HUES64 (cell line): Measurements from ENCODE around the gene ERBB2.

Source experiments
- H3K27ac ChIP-seq: 2 replicates; pipeline ENCODE4 v1.7.0; 2013; ENCODE audit warnings: low read depth, low read length, inconsistent platforms
- H3K27me3 ChIP-seq: 2 replicates; pipeline ENCODE4 v1.6.1; 2013; ENCODE audit warnings: mild to moderate bottlenecking, low read length; ENCODE audit not compliant: insufficient read depth
- H3K36me3 ChIP-seq: 2 replicates; pipeline ENCODE4 v1.6.1; 2013; ENCODE audit warnings: mild to moderate bottlenecking, low read length; ENCODE audit not compliant: insufficient read depth
- H3K4me1 ChIP-seq: 2 replicates; pipeline ENCODE4 v1.6.1; 2013; ENCODE audit warnings: mild to moderate bottlenecking, low read length, moderate library complexity; ENCODE audit not compliant: insufficient read depth
- H3K4me3 ChIP-seq: 2 replicates; pipeline ENCODE4 v1.5.1; 2013; ENCODE audit warnings: mild to moderate bottlenecking, low read length, moderate library complexity
- H3K9ac ChIP-seq: 2 replicates; pipeline ENCODE4 v1.6.1; 2013; ENCODE audit warnings: mild to moderate bottlenecking, low read depth, low read length
- H3K9me3 ChIP-seq: 2 replicates; pipeline ENCODE4 v1.6.1; 2013; ENCODE audit warnings: low read depth, low read length; ENCODE audit not compliant: insufficient read depth
- WGBS: fragments of 150-250, 120-280 bp; methylation state at CpG from one replicate; pipeline ENCODE4 v1.1.7; 2013; ENCODE audit warnings: missing lambda C conversion rate; 5-methylcytosine and 5-hydroxymethylcytosine counted together

The ERBB2 gene

DNA sequence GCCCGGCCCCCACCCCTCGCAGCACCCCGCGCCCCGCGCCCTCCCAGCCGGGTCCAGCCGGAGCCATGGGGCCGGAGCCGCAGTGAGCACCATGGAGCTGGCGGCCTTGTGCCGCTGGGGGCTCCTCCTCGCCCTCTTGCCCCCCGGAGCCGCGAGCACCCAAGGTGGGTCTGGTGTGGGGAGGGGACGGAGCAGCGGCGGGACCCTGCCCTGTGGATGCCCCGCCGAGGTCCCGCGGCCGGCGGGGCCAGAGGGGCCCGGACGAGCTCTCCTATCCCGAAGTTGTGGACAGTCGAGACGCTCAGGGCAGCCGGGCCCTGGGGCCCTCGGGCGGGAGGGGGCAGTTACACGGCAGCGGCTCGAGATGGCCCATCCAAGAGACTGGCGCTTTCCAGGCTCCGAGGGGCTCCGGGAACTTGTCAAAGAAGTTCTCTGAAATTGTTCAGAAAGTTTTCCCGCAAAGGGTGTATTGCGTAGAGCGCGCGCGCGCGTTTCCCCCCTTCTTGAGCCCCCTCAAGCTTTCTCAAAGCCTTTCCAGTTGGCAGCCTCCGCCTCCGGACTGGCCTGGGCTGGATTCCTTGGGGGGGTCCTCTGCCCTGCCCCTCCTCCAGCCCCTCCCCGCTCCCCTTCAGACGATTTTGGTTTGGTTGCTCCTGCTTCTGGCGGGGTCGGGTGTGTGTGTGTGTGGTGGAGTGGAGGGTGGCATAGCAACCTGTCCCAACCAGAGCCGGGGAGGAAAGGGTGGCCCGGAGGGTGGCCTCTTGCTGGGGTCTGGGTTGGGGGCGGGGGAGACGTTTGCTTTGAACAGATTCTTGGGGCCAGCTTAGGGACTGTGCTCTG is 504 bp downstream of the ERBB2 start:
- Histone ChIP-seq H3K4me3 (peak overlapping the region; percentile 85), H3K4me1 (peaks cover 45% of the 10 kb centered on the region), H3K27me3 (no peaks in the 10 kb centered on the region), H3K36me3 (peaks cover 5% of the 10 kb centered on the region), H3K27ac (peak overlapping the region; percentile 84), H3K9ac (peak overlapping the region; percentile 82), H3K9me3 (no peaks in the 10 kb centered on the region)
- under 1% methylated on average over 55 of the region's 57 CpGs for WGBS

DNA sequence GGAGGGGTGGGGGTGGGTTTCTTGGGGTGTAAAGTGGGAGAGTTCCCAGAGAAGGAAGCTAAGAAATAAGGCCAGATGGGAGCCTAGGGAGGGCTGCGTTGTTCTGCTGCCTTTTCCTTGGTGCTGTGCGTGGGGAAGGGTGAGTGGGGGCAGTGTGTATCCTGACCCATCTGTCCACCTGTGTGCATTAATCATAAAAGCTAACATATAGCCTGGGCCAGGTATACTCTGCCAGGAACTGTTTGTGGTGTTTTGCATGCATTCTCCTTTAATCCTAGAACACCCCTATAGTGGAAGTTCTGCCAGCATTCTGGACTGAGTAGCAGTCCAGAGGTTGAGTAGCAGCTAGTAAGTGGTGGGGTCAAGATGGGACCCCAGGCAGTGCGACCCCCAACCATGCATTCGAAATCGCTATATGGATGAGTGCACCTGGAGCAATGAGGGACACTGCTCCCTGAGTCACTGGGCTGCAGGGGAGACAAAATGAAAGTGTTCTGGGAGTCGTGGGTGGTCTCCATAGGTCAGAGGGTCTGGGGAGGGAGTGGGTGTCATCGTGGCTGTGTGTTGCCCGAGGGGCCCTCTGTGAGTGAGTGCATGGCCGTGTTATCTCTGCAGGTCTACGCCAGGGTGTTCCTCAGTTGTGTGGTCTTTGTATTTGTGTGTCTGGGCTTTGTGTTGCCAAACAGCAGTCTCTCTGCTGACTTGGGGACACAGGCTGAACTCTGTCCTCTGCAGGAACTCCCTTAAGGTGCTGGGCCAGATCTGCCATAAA is 1.3 kb downstream of the ERBB2 start:
- H3K27me3 ChIP-seq, result no peaks in the 10 kb centered on the region
- H3K4me1 ChIP-seq, result peaks cover 46% of the 10 kb centered on the region
- WGBS, result 11% methylated on average over 10 of the region's 10 CpGs
- no peaks in the 10 kb centered on the region for H3K9me3 ChIP-seq
- H3K4me3 ChIP-seq, result peak overlapping the region; percentile 85
- no peak overlapping the region; the same call in 1 of the 2 replicates for H3K27ac ChIP-seq
- peaks cover 8% of the 10 kb centered on the region for H3K36me3 ChIP-seq
- peak overlapping the region; percentile 82 for H3K9ac ChIP-seq

DNA sequence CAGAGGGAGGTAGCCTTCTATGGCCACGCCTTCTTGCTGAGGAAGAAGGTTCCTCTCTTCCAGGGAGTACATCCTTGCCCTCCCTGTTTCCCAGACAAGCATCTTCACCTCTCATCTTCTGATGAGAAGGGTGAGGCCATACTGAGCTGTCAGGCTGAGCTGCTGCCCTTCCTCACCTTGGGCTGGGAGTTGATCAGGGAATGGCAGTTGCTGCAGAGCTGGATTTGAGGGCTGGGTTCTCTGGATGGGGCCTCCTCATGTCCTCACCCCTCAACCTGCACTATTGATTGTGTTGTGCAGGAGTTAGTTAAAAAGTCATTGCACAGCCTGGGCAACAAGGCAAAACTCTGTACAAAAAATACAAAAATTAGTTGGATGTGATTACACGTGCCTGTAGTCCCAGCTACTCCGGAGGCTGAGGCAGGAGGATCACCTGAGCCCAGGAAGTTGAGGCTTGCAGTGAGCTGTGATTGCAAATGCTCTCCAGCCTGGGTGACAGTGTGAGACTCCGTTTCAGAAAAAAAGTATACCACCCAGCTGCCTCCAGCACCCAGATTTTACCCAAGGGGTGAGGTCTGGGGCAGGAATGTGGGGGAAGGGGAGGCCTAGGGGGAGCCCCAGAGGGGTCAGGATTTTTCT is 2.0 kb downstream of the ERBB2 start:
- Histone ChIP-seq H3K4me1 (peaks cover 39% of the 10 kb centered on the region), H3K27me3 (no peaks in the 10 kb centered on the region), H3K9ac (peak overlapping the region; percentile 82; the same call in 1 of the 2 replicates), H3K4me3 (peak overlapping the region; percentile 85), H3K36me3 (peaks cover 15% of the 10 kb centered on the region), H3K9me3 (no peaks in the 10 kb centered on the region), H3K27ac (no peak overlapping the region; the same call in 1 of the 2 replicates)
- WGBS, result 77% methylated on average over 4 of the region's 4 CpGs

DNA sequence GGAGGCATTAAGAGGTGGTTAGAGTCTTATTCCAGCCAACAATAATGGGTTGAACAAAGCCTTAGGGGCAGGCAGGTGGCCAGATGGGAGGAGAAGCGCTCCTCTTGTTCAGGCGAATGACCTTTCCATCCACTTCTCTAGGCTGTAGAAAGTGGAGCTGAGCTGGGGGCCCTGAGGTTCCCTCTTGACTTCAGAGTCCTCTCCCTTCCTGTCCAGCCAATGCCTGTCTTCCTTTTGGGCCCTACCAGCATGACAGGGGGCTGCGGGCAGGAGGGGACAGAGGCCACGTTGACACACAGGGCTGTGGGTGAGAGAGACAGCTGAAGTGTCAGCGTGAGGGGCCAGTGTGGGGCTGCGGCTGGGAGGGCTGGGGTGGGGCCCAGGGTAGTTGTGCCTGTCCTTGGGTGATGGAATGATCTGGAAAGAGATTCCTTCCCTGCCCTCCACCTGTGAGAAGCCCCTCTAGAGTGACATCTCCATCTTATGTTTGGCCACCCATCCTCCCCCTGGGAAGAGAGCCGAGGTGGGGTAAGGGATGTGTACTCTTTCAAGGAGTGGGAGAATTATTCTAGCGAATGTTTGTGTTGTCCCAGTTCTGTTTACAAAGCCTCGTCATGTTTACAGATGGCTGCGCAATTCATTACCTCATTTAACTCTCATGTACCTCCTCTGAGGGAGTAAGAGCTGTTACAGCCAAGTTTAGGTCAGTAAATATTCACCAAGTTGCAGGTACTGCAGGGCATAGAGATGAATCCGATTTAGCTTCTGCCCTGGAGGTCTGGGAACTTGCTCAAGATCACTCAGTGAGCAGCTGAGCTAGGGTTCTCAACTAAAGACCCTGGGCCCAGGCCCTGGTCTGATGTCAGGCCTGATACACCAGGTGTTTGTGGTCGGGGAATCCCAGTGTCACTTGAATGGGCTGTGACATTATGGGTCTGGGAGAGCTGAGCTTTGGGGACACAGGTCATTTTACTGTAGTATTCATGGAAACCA is 3.3 kb downstream of the ERBB2 start:
- Histone ChIP-seq H3K36me3 (peaks cover 27% of the 10 kb centered on the region), H3K27me3 (no peaks in the 10 kb centered on the region), H3K27ac (peak overlapping the region; percentile 37; the same call in 1 of the 2 replicates), H3K4me1 (peaks cover 37% of the 10 kb centered on the region), H3K9ac (no peak overlapping the region), H3K4me3 (peak overlapping the region; percentile 85; the same call in 1 of the 2 replicates), H3K9me3 (no peaks in the 10 kb centered on the region)
- WGBS, result 77% methylated on average over 10 of the region's 12 CpGs

DNA sequence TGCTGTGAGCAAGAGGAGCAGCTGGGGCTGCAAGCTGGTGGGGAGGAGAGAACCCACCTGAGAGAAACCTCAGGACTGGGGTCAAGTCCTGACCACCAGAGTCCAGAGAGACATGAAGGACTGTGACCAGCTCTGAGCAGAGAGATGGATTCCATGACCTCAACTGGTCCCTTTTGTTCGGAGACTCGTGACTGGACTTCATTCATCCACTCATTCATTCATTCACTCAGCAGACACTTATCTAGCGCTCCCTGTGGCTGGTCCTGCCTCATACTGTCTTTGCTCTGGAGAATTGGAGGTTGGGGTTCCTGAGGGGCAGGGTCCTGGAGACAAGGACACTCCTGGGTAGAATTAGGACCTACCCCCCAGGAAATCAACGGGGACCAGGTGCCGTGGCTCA is 4.0 kb downstream of the ERBB2 start:
- no peak overlapping the region for H3K4me3 ChIP-seq
- H3K27ac ChIP-seq, result peak overlapping the region; percentile 33; the same call in 1 of the 2 replicates
- WGBS, result 88% methylated on average over 5 of the region's 5 CpGs
- peaks cover 36% of the 10 kb centered on the region for H3K4me1 ChIP-seq
- peaks cover 34% of the 10 kb centered on the region for H3K36me3 ChIP-seq
- no peaks in the 10 kb centered on the region for H3K27me3 ChIP-seq
- H3K9ac ChIP-seq, result no peak overlapping the region
- H3K9me3 ChIP-seq, result no peaks in the 10 kb centered on the region

DNA sequence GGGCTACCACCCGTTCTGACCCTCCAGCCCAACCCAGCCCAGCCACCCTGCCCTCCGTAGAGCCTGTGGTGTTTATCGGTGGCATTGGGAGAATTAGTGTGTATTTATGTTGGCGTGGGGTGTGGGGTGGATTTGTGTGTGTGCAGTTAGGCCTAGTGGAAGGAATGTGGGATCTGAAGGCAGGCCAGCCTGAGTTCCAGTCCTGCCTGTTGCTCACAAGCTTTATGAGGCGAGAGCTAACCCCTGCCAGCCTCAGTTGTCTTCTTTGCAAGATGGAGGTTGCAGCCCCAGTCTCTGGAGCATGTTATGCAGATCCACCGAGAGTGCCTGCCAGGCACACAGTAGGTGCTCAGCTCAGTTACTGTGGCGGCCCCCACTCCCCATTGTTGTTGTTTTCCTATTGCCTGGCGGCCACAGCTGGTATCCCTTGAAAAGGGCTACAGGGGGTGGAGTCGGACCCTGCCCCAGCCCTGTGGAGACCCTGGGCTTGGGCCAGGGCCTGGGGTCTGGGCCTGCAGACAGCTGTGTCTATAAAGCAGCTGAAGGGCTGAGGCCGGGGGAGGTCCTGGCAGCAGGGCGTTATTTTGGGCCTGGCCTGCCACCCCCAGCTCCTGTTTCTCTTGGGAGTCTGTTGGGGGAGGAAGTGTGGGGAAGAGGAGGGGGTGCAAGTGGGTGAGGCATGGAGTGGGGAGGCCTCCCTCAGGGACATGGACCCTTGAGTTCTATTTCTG is 5.1 kb downstream of the ERBB2 start:
- Histone ChIP-seq H3K9me3 (no peaks in the 10 kb centered on the region), H3K4me3 (no peak overlapping the region), H3K4me1 (peaks cover 34% of the 10 kb centered on the region), H3K9ac (no peak overlapping the region), H3K36me3 (peaks cover 45% of the 10 kb centered on the region), H3K27me3 (no peaks in the 10 kb centered on the region), H3K27ac (peak overlapping the region; percentile 79)
- WGBS, result 53% methylated on average over 11 of the region's 11 CpGs

DNA sequence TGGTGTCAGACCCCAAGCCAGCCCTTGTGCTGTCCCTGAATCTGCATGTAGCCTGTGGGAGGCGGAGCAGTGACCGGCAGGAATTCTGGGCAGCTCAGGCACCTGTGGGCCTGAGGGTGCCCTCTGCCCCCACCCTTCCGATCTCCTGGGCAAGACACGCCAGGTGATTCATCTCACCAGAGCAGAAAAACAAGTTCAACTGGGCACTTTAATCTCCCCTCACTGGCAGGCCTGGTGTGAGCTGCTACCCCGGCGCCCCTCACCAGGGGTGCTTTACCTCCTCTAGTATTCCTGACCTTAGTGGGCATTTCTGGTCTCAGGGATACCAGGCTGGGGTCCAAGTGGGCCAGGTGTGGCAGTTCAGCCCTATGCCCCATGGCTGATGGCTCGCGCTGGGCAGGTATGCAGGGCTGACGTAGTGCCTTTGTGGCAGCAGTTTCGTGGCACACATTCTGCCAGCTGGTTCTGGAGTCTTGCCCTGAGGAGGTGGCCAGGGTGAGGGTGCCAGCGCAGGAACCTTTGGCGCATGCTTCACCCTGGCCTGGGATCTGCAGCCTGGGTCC is 6.0 kb downstream of the ERBB2 start:
- H3K9ac ChIP-seq, result no peak overlapping the region
- H3K9me3 ChIP-seq, result no peaks in the 10 kb centered on the region
- peak overlapping the region; percentile 79 for H3K27ac ChIP-seq
- peaks cover 34% of the 10 kb centered on the region for H3K4me1 ChIP-seq
- H3K4me3 ChIP-seq, result no peak overlapping the region
- no peaks in the 10 kb centered on the region for H3K27me3 ChIP-seq
- peaks cover 54% of the 10 kb centered on the region for H3K36me3 ChIP-seq
- 91% methylated on average over 12 of the region's 12 CpGs for WGBS

DNA sequence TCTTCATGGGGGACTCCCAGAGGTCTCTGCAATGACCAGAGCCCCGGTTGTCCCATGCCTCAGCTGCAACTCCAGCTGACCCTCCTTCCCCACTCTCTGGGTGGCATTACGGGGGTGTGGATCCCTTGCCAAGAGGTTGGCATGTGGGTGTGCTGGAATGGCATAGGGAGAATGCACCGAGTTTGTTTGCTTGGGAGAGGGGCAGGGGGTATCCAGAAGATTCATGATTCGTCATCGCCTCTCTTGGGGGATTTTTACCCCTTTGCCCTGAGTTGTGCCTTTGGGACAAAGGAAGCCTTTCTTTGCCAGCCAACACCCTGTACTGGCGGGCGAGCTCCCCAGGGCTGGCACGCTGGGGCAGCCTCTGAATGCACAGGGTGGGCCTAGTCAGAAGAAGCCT is 6.5 kb downstream of the ERBB2 start:
- no peak overlapping the region for H3K9ac ChIP-seq
- H3K4me1 ChIP-seq, result peaks cover 34% of the 10 kb centered on the region
- 95% methylated on average over 8 of the region's 8 CpGs for WGBS
- H3K27me3 ChIP-seq, result no peaks in the 10 kb centered on the region
- no peaks in the 10 kb centered on the region for H3K9me3 ChIP-seq
- peaks cover 59% of the 10 kb centered on the region for H3K36me3 ChIP-seq
- no peak overlapping the region for H3K4me3 ChIP-seq
- peak overlapping the region; percentile 79; the same call in 1 of the 2 replicates for H3K27ac ChIP-seq

DNA sequence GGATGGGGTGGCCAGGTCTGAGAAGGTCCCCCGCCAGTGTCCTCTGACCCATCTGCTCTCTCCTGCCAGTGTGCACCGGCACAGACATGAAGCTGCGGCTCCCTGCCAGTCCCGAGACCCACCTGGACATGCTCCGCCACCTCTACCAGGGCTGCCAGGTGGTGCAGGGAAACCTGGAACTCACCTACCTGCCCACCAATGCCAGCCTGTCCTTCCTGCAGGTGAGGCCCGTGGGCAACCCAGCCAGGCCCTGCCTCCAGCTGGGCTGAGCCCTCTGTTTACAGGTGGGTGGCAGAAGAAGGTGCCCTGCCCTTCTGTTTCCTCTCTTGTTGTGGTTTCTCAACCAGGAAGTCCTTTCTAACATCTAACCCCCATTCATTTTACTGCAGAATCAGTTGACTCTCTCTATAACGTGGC is 7.1 kb downstream of the ERBB2 start:
- Histone ChIP-seq H3K27me3 (no peaks in the 10 kb centered on the region), H3K4me1 (peaks cover 34% of the 10 kb centered on the region), H3K9me3 (no peaks in the 10 kb centered on the region), H3K36me3 (peaks cover 64% of the 10 kb centered on the region), H3K27ac (no peak overlapping the region), H3K4me3 (no peak overlapping the region), H3K9ac (no peak overlapping the region)
- WGBS, result 96% methylated on average over 7 of the region's 7 CpGs
